AG08396 (cell line): ENCODE data around the gene PRPSAP1.

Source experiments
- DNase-seq: peaks from one replicate; pipeline ENCODE4 v3.0.0; 2012; ENCODE audit warnings: low spot score, mixed read lengths

PRPSAP1 gene

GRCh38 chr17:76383546-76384221 lies 30.0 kb upstream of the PRPSAP1 start:
- DNase-seq, result peak; percentile 76

GRCh38 chr17:76382803-76383545 lies 29.3 kb upstream of the PRPSAP1 start:
- peak; percentile 84 for DNase-seq

DNA sequence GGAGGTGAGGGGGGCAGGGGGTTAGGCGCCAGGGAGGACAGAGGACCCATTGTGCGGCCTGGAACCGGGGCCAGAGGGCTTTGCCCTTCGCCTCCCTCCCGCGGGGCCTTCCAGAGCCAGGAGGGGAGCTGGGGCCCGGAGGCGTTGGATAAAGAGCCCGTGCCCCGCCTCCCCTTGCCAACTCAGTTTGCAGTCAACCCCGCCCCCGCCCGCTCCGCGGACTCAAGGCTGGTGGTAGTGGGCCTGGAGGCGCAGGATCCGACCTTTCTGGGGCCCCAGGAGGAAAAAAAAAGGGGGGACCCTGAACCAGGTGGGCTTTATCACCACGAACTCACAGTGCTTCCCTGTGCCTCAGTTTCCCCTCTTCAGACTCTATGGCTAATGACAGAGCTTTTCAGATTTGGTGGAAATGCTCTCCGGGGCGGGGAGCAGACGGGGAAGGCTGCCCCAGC lies 28.7 kb upstream of the PRPSAP1 start:
- DNase-seq, result no peak

GRCh38 chr17:76381633-76382350 lies 28.1 kb upstream of the PRPSAP1 start:
- DNase-seq, result no peak

DNA sequence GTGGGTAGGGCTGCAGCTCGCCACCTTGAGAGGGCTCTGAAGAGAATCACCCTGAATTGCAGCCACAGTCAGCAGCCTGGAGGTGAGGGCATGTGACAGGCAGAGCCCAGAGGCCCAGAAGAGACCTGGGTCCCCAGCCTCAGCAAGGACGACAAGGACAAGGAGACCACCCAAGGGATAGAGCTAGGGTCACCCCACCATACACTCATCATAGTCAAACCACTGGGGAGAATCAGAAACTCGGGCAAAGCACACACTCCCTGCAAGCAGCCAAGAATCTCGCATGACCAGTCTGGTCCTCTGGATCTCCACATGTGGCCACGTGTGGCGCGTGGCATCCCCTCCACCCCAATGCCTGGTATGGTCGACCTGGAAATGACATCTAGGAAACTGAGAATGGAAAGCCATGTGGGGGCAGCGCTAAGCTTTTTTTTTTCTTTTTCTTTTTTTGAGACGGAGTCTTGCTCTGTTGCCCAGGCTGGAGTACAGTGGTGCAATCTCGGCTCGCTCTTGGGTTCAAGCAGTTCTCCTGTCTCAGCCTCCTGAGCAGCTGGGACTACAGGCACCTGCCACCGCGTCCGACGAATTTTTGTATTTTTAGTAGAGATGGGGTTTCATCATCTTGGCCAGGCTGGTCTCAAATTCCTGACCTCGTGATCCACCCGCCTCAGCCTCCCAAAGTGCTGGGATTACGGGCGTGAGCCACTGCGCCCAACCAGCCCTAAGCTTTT lies 26.1 kb upstream of the PRPSAP1 start:
- DNase-seq, result no peak

DNA sequence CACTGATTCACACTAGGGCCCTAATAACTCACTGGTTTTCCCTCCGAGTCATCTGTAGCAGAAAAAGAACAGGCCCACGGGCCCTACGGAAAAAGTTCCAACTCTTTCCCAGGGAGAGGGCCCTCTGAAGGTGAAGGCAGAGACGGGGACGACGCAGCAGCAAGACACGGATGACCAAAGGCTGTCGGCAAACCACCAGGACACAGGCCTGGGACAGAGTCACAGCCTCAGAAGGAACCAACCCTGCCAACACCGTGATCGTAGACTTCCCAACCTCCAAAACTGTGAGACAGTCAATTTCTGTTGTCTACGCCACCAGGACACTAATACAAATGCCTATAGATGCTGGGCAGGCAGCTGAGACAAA lies 25.5 kb upstream of the PRPSAP1 start:
- no peak for DNase-seq

DNA sequence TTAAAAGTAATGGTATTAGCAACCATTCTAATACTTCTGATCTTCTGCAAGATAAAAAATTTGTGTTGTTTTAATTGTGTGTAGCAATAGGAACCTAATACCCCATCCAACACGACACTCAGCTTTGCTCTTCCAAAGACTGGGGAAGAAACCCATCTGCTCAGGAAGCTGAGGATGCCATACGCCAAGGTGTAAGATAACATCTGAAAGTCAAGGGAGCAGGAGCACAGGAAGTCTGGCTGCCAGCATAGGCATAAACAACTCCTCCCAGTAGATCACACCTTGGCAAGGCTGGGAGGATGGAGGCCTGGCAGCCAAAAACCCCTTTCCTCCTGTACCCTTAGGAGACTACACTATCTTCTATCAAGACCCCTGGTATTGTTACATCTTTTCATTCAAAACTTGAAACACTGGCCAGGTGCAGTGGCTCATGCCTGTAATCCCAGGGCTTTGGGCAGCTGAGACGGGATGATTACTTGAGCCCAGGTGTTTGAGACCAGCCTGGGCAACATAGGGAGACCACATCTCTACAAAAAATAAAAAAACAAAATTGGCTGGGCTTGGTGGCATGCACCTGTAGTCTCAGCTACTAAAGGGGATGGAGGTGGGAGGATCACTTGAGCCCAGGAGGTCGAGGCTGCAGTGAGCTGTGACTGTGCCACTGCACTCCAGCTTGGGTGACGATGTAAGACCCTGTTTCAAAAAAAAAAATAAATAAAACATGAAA lies 25.0 kb upstream of the PRPSAP1 start:
- no peak for DNase-seq

DNA sequence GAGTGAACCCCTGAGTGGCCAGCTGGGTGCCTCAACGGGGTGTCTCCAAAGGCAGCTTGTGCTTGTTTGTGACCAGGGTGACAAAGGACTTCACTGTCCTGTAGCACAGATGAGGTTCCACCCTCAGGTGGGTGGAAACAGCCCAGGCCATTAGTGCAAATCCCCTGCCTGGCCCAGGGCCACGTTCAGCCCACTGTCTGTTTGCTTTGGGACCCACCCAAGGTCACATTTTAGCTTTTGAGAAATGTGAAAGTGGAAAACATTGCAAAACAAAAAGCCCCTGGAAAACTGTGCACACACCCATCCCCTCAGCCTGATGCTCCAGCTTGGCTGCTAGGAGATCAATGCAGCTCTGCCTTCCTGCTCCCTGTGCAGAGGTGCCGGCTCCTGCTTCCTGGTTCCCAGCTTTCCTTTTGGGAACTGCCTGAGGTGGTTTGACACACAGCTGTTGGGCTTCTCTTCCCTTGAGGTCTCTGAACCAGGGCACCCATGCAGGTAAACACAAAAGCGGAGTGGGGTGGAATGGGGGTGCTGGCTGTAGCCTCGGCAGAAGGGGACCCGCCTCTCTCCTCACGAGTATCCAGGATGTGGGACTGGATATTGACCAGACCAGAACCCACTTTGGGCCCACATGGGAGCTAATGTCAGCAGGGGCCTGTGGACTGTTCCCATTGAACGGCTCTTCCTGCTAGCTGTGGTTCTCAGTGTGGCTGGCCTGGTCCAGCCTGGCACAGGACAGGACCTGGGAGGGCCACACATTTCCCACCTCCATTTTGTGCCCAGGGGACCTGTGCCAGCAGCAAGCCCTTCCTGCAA lies 22.8 kb upstream of the PRPSAP1 start:
- DNase-seq, result no peak

DNA sequence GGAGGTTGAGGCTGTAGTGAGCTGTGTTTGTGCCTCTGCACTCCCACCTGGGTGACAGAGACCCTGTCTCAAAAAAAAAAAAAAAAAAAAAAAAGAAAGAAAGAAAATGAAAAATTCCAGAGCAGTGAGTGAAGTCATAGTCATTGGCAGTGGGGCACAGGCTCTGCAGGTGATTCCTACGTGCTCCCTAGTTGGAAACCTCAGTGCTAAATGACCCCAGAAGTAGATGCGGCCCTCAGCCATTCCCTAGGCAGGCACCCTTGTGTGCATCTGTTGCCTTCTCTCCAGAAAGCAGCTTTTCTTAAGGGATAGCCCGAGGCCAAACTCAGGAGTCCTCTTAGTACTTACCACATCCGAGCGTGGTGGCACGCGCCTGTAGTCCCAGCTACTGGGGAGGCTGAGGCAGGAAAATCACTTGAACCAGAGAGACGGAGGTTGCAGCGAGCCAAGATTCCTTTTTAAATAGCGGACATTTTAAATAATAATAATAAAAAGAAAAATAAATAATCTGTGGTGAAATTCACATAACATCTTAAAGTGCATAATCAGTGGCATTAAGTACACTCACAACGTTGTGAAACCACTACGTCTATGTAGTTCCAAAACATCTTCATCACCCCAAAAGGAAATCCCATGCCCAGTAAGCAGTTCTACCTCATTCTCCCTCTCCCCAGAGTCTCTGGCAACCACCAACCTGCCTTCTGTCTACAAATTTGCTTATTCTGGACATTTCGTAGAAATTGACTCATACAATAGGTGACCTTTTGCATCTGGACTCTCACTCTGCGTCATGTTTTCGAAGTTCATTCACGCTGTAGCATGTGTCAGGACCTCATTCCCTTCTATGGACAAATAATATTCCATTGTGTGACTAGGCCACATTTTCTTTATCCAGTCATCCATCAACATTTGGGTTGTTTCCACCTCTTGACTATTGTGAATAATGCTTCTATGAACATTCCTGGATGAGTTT lies 18.2 kb upstream of the PRPSAP1 start:
- DNase-seq, result peak; percentile 55

DNA sequence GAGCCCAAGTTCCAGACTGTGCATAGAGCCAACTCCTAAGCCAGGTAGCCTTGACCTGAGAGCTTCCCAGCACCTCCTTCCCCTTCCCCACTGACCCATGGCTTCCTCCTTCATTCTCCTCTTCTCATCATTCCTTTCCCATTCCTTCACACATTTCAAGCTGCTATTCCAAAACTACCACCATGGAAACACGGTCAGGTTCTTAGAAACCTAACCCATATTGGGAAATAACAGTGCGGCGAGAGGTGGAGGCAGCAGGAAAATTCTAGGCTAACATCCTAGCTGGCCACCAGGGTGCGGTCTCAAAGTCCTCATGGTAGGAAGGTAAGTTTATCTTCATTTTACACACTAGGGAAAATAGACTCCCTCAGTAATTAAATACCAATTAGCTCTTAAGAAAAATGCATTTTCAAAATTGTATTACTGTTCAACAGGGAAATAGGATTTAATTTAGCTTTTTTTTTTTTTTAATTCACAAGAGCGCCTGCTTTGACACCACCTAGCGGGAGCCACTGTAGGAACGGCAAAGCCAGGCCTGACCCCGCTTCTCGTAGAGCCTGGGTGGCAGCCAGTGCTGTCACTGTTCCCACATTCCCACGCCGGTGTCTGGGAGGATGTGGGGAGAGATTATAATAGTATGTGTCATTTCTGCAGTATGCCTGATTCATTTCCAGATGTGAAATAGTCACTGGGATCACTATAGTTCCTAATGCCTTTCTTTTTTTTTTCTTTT lies 16.7 kb upstream of the PRPSAP1 start:
- peak; percentile 93 for DNase-seq

- no peak for DNase-seq
These were observed 16.1 kb upstream of the PRPSAP1 start for GRCh38 chr17:76369804-76370203.

DNA sequence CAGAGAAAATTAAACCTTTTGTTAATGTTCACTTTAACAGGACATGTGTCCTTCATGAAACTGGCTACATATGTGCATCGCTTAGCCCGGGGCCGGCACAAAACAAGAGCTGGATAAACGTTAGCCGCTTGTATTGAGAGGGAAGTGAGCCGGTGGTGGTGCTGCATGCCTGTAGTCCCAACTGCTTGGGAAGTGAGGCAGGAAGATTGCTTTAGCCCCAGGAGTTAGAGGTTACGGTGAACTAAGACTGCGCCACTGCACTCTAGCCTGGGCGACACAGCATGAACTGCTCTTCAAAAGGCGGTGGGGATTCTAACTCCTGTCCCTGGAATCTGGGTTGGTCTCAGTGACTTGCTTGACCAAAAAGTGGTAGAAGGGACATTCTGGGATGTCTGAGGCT lies 15.7 kb upstream of the PRPSAP1 start:
- no peak for DNase-seq

DNA sequence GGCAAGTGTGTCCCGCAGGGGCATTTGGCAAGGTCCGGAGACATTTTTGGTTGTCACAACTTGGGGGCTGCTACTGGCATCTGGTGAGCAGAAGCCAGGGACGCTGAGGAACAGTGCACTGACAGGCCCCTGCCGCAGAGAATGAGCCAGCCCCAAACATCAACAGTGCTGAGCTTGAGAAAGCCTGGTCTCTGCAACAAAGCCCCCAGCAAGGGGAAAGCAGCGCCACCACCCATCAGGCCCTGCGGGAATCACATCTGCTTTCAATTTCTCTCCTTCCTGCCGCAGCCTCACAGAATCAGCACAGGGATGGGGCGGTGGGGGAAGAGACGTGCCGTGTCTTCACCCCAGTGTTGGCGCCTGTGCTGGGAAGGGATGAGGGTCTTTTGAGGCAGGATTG lies 14.8 kb upstream of the PRPSAP1 start:
- no peak for DNase-seq

DNA sequence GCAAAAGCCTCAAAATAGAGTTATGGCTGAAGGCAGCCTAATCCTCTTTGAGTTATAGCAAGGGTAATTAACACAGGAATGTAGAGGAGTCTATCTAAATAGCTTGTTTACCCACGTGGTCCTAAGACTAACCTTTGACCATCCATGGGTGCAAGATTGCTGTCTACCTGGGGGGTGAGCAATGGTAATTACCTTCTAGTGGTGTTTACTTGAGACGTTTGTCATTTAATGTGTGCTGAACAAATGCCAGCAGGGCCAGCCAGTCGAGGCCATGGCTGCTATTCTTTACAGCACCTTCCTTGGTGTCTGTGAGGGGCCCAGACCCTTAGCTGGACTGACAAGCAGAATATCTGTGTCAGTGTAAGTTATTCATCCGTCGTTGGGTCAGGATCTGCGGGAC lies 13.9 kb upstream of the PRPSAP1 start:
- no peak for DNase-seq

DNA sequence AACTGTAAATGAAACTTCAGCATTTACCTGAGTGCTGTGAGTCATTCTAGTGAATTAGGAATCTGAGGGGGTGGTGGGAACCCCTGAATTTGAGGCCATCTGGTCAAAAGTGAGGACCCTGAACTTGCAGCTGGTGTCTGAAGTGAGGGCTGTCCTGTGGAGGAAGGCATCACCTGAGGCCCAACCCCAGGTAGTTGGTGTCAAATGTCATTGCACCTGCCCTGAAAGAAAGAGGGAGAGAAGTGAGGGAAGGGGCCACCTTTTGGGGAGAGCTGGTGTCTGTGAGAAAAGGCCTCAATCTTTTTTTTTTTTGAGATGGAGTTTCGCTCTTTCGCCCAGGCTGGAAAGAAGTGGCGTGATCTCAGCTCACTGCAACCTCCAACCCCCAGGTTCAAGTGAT lies 12.5 kb upstream of the PRPSAP1 start:
- no peak for DNase-seq

DNA sequence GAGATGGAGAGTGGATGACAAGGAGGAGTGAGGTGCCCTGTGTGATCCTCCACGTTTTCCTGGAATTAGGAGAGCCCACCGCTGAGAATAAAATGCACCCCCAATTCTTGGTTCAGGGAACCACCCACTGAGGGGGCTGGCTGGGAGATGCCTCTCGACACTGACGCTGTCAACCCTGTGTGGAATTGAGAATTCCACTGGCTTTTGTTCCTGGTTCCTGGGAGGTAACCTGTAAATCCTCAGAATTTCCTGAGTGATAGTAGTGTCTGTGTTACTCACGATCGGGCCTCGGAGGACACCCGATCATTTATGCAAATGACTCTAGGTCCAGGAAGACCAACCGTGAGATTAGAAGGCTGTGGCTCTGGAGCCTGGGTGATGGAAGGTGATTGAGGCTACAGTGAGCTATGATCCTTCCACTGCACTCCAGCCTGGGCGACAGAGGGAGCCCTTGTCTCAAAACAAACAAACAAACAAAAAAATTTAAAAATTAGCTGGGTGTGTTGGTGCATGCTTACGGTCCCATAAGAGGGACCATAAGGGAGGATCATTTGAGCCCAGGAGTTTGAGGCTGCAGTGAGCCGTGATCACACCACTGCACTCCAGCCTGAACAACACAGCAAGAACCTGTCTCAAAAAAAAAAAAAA lies 11.7 kb upstream of the PRPSAP1 start:
- no peak for DNase-seq

DNA sequence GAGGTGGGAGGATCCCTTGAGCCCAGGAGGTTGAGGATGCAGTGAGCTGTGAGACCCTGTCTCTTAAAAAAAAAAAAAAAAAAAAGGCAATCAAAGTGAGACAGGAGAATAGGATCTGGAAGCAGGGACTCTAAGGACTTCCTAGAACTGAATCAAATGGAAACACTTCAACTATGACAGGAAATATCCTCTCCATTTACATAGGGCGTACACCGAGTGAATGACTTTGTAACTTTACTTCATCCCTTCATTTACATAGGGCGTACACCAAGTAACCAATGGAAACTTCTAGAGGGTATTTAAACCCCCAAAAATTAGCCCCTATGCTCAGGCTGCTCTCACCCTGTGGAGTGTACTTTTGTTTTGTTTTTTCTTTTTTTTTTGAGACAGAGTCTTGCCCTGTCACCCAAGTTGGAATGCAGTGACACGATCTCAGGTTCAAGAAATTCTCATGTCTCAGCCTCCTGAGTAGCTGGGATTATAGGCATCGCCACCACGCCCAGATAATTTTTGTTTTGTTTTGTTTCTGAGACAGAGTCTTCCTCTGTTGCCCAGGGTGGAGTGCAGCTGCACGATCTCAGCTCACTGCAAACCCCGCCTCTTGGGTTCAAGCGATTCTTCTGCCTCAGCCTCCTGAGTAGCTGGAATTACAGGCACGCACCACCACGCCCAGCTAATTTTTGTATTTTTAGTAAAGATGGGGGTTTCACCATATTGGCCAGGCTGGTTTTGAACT lies 9.6 kb upstream of the PRPSAP1 start:
- DNase-seq, result no peak

GRCh38 chr17:76360461-76360860 lies 6.7 kb upstream of the PRPSAP1 start:
- no peak for DNase-seq
